GM12874 (cell line): ENCODE measurements around the gene SLC1A5.

Source experiments
- CTCF ChIP-seq: IDR thresholded peaks from 2 replicates; pipeline ENCODE4 v1.5.1; 2011; ENCODE audit warnings: low read depth, mild to moderate bottlenecking, control low read depth, low read length, moderate library complexity; ENCODE audit not compliant: insufficient read depth

Gene SLC1A5

GRCh38 chr19:46824890-46825730 lies 36.7 kb upstream of the SLC1A5 start:
- TF ChIP-seq CTCF: no peak

GRCh38 chr19:46823049-46823448 lies 34.7 kb upstream of the SLC1A5 start:
- TF ChIP-seq CTCF: no peak

- no peak for TF ChIP-seq CTCF
These were observed 33.4 kb upstream of the SLC1A5 start for GRCh38 chr19:46821512-46822409.

- TF ChIP-seq CTCF: no peak
These were observed 30.4 kb upstream of the SLC1A5 start for GRCh38 chr19:46818812-46819211.

GRCh38 chr19:46815833-46816627 lies 27.6 kb upstream of the SLC1A5 start:
- no peak for TF ChIP-seq CTCF

- no peak for TF ChIP-seq CTCF
These were observed 25.5 kb upstream of the SLC1A5 start for GRCh38 chr19:46813839-46814358.
